Lung microvascular endothelial cell (primary cell): ENCODE results near the gene STK11IP. TPM values are rescaled to one million over a fixed set of nuclear protein-coding genes. Genes with fewer than 3 reads are reported as not detected.
A peak's percentile ranks its signal among the peaks of the same experiment; 100 is the strongest.
"Not testable (repeated sequence)": the region's sequence is repeated elsewhere in the genome, so short reads cannot be mapped to it uniquely, and the experiment has no call there.

Experiments used
- DNase-seq, 2 donors: peaks; one replicate each; pipeline versions ENCODE4 v3.0.0 to v3.0.0-alpha.2; 2010; ENCODE audit warnings: low read depth in 2 of 2
- total RNA-seq: library from RNA; depleted of rRNA; stranded (reverse); fragments of >200 nt; gene quantifications from 2 replicates; pipeline ENCODE4 v1.2.1, GENCODE V29; 2014

STK11IP gene
- total RNA-seq, 1 donor from 2014 or later, result 8.1 TPM

GRCh38 chr2:219645631-219646527 lies 48.2 kb downstream of the STK11IP start:
- peak; percentile 33 to 52 for DNase-seq

DNA sequence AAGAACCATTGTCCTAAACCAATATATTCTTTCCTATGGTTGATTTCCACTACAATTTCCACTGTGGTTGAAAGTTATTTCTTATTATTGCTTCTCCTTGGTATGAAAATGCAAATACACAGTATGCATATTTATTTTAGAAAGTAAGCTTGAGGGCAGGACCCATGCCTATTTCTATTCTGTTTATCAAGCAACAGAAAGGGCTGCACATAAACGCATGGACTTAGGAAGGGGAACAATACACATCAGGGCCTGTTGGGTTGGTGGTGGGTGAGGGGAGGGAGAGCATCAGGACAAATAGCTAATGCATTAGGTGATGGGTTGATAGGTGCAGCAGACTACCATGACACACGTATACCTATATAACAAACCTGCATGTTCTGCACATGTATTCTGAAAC lies 50.5 kb downstream of the STK11IP start:
- no peak for DNase-seq

DNA sequence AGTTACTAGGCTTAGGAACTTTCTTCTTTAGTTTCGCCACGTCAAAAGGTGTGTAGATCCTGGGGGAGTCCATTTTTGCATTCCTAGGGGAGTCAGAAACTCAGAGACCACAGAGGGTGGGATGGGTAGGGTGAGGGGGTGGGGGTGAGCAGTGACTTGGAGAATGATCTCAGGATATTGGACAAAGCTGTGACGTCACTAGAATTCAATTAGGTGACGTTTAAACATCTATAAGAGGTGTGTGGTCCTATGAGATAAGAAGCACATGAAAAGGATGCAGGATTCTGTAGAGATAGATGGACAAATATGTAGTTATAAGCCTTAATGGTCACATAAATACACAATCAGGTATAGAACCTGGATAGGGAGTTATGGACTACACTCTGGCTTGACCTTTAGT lies 51.3 kb downstream of the STK11IP start:
- DNase-seq, result no peak

DNA sequence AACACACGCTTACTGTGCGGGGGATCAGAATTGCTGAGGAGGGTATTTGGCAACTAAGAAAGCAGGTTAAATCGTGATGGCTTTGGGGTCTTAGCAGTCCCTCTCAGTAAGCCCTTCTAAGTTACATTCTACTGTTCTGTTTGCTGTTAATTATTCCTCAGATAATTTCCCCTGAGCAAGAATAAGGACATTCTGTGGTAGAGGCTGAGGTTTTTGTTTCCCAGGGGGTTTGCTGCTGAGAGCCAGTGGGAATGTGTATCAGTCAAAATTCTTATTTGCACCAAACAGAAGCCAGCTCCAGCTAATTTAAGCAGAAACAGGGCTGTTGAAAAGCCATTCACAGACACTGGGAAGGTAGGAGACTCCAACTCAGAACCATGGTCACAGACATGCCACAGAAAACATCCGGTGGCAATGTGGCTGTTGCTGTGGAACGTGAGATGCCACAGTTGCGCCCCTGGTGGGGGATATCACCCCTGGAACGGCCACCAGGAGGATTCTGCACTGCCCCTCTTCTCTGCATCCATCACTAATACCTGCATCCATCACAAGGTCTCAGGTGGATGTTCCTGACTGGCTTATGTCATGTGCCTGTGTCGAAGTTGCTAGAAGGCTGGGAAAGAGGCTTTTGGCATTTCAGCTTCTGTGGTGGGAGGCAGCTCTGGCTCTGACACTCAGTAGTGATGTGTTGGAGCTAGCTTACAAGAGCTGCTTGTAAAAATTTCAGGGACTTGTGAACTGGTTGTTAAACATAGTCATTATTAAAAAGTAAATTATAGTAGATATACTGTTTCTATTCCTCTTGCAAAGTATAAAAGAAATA lies 53.0 kb downstream of the STK11IP start:
- no peak for DNase-seq

DNA sequence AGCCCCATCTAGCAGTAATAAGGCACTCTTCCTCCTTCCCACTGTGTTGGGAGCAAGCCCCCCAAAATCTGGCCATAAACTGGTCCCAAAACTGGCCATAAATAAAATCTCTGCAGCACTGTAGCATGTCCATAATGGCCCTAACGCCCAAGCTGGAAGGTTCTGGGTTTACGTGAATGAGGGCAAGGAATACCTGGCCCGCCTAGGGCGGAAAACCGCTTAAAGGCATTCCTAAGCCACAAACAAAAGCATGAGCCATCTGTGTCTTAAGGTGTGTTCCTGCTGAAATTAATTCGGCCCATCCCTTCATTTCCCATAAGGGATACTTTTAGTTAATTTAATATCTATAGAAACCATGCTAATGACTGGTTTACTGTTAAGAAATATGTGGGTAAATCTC lies 54.0 kb downstream of the STK11IP start:
- not testable (repeated sequence) for DNase-seq

DNA sequence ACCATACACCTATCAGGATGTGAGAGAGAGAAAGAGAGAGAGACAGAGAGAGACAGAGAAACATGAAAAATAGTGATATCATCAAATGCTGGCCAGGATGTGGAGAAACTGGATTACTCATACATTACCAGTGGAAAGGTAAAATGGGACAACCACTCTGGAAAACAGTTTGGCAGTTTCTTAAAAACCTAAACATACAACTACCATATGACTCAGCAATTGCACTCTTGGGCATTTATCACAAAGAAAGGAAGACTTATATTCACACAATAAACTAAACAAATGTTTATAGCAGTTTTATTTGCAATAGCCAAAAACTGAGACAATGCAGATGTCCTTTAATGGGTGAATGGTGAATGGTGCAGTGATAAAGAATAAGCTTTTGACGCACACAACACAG lies 58.9 kb downstream of the STK11IP start:
- no peak for DNase-seq

DNA sequence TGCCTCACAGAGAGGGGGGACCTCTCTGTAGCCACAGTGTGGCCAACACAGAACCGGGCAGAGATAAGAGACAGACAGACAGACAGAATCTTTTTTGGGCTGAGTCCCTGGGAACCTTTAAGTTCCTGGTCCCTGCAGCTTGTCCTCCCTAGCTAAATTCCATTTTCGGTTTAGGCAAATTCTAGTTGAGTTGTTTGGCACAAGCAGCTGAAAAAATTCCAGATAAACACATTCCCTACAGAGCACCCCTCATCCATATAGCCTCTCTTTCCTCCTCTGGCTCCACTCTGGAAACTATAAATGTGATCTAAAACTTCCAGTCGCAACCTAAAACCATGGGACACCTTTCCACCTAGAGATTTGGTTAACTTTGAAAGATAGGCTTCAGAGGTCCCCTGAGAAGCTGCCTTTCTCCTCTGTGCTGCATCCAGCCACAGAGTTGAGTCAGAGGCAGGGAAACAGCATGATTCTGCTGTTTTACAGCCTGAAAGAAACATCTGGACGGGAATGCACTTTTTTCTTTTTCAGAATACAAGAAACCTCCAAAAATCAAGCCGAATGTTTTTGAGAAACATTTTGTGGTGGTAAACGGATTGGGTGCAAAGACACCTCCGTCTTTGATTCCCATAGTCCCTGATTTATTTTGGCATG lies 60.7 kb downstream of the STK11IP start:
- no peak for DNase-seq

GRCh38 chr2:219658874-219659273 lies 61.2 kb downstream of the STK11IP start:
- DNase-seq, result no peak

GRCh38 chr2:219661197-219661954 lies 63.7 kb downstream of the STK11IP start:
- DNase-seq, result no peak

GRCh38 chr2:219661955-219662395 lies 64.3 kb downstream of the STK11IP start:
- DNase-seq, result no peak

- no peak for DNase-seq
These were observed 64.9 kb downstream of the STK11IP start for GRCh38 chr2:219662566-219662965.

GRCh38 chr2:219663116-219663762 lies 65.6 kb downstream of the STK11IP start:
- no peak for DNase-seq

GRCh38 chr2:219664041-219664440 lies 66.4 kb downstream of the STK11IP start:
- DNase-seq, result no peak

DNA sequence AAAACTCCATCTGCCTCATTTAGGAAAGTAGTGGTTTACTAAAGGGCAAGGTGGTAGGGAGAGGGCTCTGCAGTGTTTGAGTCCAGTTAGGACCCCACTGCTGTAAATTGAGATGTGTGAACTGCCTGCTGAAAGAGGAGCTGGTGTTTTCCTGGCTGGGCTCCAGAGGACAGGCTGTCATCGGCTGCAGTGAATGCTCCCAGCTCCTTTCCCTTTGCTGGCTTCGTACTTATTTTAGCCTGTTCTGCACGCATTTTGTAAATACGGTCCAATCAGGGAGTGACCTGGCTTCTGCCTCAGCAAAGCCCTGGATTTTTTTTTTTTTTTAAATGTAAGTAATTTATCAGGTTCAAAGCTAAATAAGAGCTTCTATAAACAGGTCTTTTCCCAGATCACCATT lies 67.3 kb downstream of the STK11IP start:
- peak in 1 of 2 donors; percentile 32 for DNase-seq

GRCh38 chr2:219665926-219666325 lies 68.3 kb downstream of the STK11IP start:
- DNase-seq, result no peak

Other genes starting within 250 kb of the STK11IP start
- gene DNPEP, start 209.9 kb upstream of the STK11IP start, total RNA-seq, result 38.4 and 52.2 TPM in 2 replicates
- 0.20 TPM in 1 of 2 replicates, not detected in the other for gene DES, start 179.5 kb upstream of the STK11IP start, total RNA-seq
- gene SPEG, start 163.0 kb upstream of the STK11IP start, total RNA-seq, result under 0.01 TPM in 2 replicates
- 21.1 and 22.2 TPM in 2 replicates for gene GMPPA, start 99.0 kb upstream of the STK11IP start, total RNA-seq
- not detected in 2 replicates for gene ASIC4, start 83.4 kb upstream of the STK11IP start, total RNA-seq
- 0.40 and 0.44 TPM in 2 replicates for gene CHPF, start 54.0 kb upstream of the STK11IP start, total RNA-seq
- gene TMEM198, start 53.8 kb upstream of the STK11IP start, total RNA-seq, result not detected in 2 replicates
- 13.9 and 28.6 TPM in 2 replicates for gene OBSL1, start 26.3 kb upstream of the STK11IP start, total RNA-seq
- gene INHA, start 25.5 kb upstream of the STK11IP start, total RNA-seq, result not detected in 2 replicates
- gene SLC4A3, start 29.8 kb downstream of the STK11IP start, total RNA-seq, result under 0.01 and 0.22 TPM in 2 replicates